IMR-90 (cell line): Measurements from ENCODE around the gene RELL1. TPM values are rescaled to one million over a fixed set of nuclear protein-coding genes. Genes with fewer than 3 reads are reported as not detected.

Source experiments
- ATAC-seq: fragments of 200-7000 bp; cut with Tn5 transposase; 2 replicates; pipeline ENCODE4 v1.9.1; 2020; ENCODE audit warnings: low read depth, mild to moderate bottlenecking, moderate library complexity
- BruUV-seq: library from RNA; stranded (reverse); fragments of 400-500 nt; replicated peaks from 2 replicates; lab custom pipeline; 2021; lab: Mats Ljungman, UMichigan
- CTCF ChIA-PET: fragments of 300-600 bp; formaldehyde crosslinking; extraction: SDS; loops from one replicate; lab custom pipeline; 2021; ENCODE audit warnings: antibody characterized with exemption; lab: Yijun Ruan, JAX
- POLR2A ChIA-PET: fragments of 300-600 bp; sonication (Branson Sonifier 250); formaldehyde crosslinking; loops from one replicate; lab custom pipeline; 2022; ENCODE audit warnings: antibody characterized with exemption; ENCODE audit not compliant: unreplicated experiment; lab: Charles Lee
- DNase-seq: peaks from one replicate; pipeline ENCODE4 v3.0.0; 2013
- H2AFZ ChIP-seq: replicated peaks from 2 replicates; pipeline ENCODE3; 2013; ENCODE audit warnings: low read length, mild to moderate bottlenecking; ENCODE audit not compliant: poor library complexity
- H2AK5ac ChIP-seq: 2 replicates; pipeline ENCODE4 v1.6.1; 2013; ENCODE audit warnings: low read depth, low read length, inconsistent platforms
- H2AK9ac ChIP-seq: replicated peaks from 2 replicates; pipeline ENCODE3; 2013; ENCODE audit warnings: mild to moderate bottlenecking, low read depth, low read length, moderate library complexity; ENCODE audit not compliant: poor library complexity
- H2BK120ac ChIP-seq: 2 replicates; pipeline ENCODE4 v1.6.1; 2013; ENCODE audit warnings: low read depth, low read length, inconsistent platforms
- H2BK15ac ChIP-seq: 3 replicates; pipeline ENCODE4 v1.6.1; 2013; ENCODE audit warnings: low read depth, low read length, inconsistent platforms
- H2BK20ac ChIP-seq: 2 replicates; pipeline ENCODE4 v1.6.1; 2013; ENCODE audit warnings: low read depth, mild to moderate bottlenecking, inconsistent platforms, low read length, moderate library complexity
- H2BK5ac ChIP-seq: 2 replicates; pipeline ENCODE4 v1.6.1; 2013; ENCODE audit warnings: mild to moderate bottlenecking, low read depth, low read length, inconsistent platforms; ENCODE audit not compliant: poor library complexity, severe bottlenecking
- H3K14ac ChIP-seq: replicated peaks from 2 replicates; pipeline ENCODE4 v1.6.1; 2013; ENCODE audit warnings: low read depth, low read length, inconsistent platforms
- H3K18ac ChIP-seq: 2 replicates; pipeline ENCODE4 v1.6.1; 2013; ENCODE audit warnings: low read depth, low read length, control low read depth
- H3K23ac ChIP-seq: 2 replicates; pipeline ENCODE4 v1.6.1; 2013; ENCODE audit warnings: low read depth, low read length, inconsistent platforms
- H3K27ac ChIP-seq: 2 replicates; pipeline ENCODE4 v1.5.1; 2013; ENCODE audit warnings: mild to moderate bottlenecking, control low read depth, low read length; ENCODE audit not compliant: insufficient read depth
- H3K27me3 ChIP-seq: 2 replicates; pipeline ENCODE4 v1.6.1; 2013; ENCODE audit warnings: low read length; ENCODE audit not compliant: control insufficient read depth, insufficient read depth
- H3K36me3 ChIP-seq: 2 replicates; pipeline ENCODE4 v1.6.1; 2013; ENCODE audit warnings: low read length, mixed read lengths; ENCODE audit not compliant: control insufficient read depth, insufficient read depth
- H3K4ac ChIP-seq: 2 replicates; pipeline ENCODE4 v1.6.1; 2013; ENCODE audit warnings: low read depth, low read length, inconsistent platforms
- H3K4me1 ChIP-seq: 2 replicates; pipeline ENCODE4 v1.6.1; 2013; ENCODE audit warnings: low read length, mixed read lengths; ENCODE audit not compliant: control insufficient read depth, insufficient read depth
- H3K4me2 ChIP-seq: 2 replicates; pipeline ENCODE4 v1.6.1; 2013; ENCODE audit warnings: low read depth, mild to moderate bottlenecking, control low read depth, low read length, moderate library complexity
- H3K4me3 ChIP-seq: 2 replicates; pipeline ENCODE4 v1.5.1; 2013; ENCODE audit warnings: low read depth, mild to moderate bottlenecking, control low read depth, low read length, moderate library complexity; ENCODE audit not compliant: insufficient read depth
- H3K56ac ChIP-seq: 2 replicates; pipeline ENCODE4 v1.6.1; 2013; ENCODE audit warnings: low read length, inconsistent platforms; ENCODE audit not compliant: insufficient read depth; ENCODE audit errors: extremely low read depth
- H3K79me1 ChIP-seq, 2 experiments: 2 replicates each; pipeline ENCODE4 v1.6.1; 2013; ENCODE audit warnings: low read length in 2 of 2, inconsistent platforms in 1 of 2, low read depth in 1 of 2
- H3K9ac ChIP-seq: 2 replicates; pipeline ENCODE4 v1.6.1; 2013; ENCODE audit warnings: low read depth, low read length, control low read depth
- H3K9me1 ChIP-seq: 2 replicates; pipeline ENCODE4 v1.6.1; 2013; ENCODE audit warnings: low read length, inconsistent platforms; ENCODE audit not compliant: insufficient read depth
- H3K9me3 ChIP-seq: 2 replicates; pipeline ENCODE4 v1.6.1; 2013; ENCODE audit warnings: low read length; ENCODE audit not compliant: control insufficient read depth, insufficient read depth
- H4K20me1 ChIP-seq: 2 replicates; pipeline ENCODE4 v1.6.1; 2013; ENCODE audit warnings: low read length, inconsistent platforms; ENCODE audit not compliant: insufficient read depth
- H4K5ac ChIP-seq: 2 replicates; pipeline ENCODE4 v1.6.1; 2013; ENCODE audit warnings: mild to moderate bottlenecking, low read depth, low read length, control low read depth
- H4K8ac ChIP-seq, 2 experiments: 2 replicates each; pipeline ENCODE4 v1.6.1; 2013; ENCODE audit warnings: low read depth in 2 of 2, low read length in 2 of 2, control low read depth in 1 of 2, inconsistent platforms in 1 of 2
- H4K91ac ChIP-seq: 2 replicates; pipeline ENCODE4 v1.6.1; 2013; ENCODE audit warnings: low read depth, low read length, inconsistent platforms; ENCODE audit not compliant: insufficient read depth
- BHLHE40 ChIP-seq: fragments of 150-350 bp; IDR thresholded peaks from 2 replicates; pipeline ENCODE4 v1.6.1; 2016; ENCODE audit warnings: mild to moderate bottlenecking, low read depth, low read length
- CEBPB ChIP-seq: IDR thresholded peaks from 2 replicates; pipeline ENCODE4 v1.6.1; 2012; ENCODE audit warnings: low read depth, low read length, improper control_type of control experiment
- CHD1 ChIP-seq: IDR thresholded peaks from 2 replicates; pipeline ENCODE4 v1.6.1; 2012; ENCODE audit warnings: low read depth, low read length, improper control_type of control experiment
- FOS ChIP-seq: fragments of 150-350 bp; IDR thresholded peaks from 2 replicates; pipeline ENCODE4 v1.6.1; 2016; ENCODE audit warnings: low read depth, low read length
- MAFK ChIP-seq: IDR thresholded peaks from 2 replicates; pipeline ENCODE4 v1.6.1; 2012; ENCODE audit warnings: low read depth, low read length, improper control_type of control experiment
- MAZ ChIP-seq: IDR thresholded peaks from 2 replicates; pipeline ENCODE4 v1.6.1; 2012; ENCODE audit warnings: low read depth, mild to moderate bottlenecking, low read length, improper control_type of control experiment, moderate library complexity, borderline replicate concordance
- MXI1 ChIP-seq: IDR thresholded peaks from 2 replicates; pipeline ENCODE4 v1.6.1; 2012; ENCODE audit warnings: low read depth, mild to moderate bottlenecking, low read length, moderate library complexity, borderline replicate concordance
- NFE2L2 ChIP-seq: fragments of 150-350 bp; IDR thresholded peaks from 2 replicates; pipeline ENCODE4 v1.6.1; 2016; ENCODE audit warnings: low read depth, mild to moderate bottlenecking, low read length
- POLR2A ChIP-seq: IDR thresholded peaks from 2 replicates; pipeline ENCODE4 v1.6.1; 2012; ENCODE audit warnings: mild to moderate bottlenecking, low read depth, low read length
- RAD21 ChIP-seq: IDR thresholded peaks from 2 replicates; pipeline ENCODE4 v1.6.1; 2012; ENCODE audit warnings: low read length, improper control_type of control experiment
- RCOR1 ChIP-seq: IDR thresholded peaks from 2 replicates; pipeline ENCODE4 v1.6.1; 2012; ENCODE audit warnings: mild to moderate bottlenecking, low read length, improper control_type of control experiment; ENCODE audit not compliant: insufficient replicate concordance
- RFX5 ChIP-seq: IDR thresholded peaks from 2 replicates; pipeline ENCODE4 v1.8.0; 2012; ENCODE audit warnings: low read depth, mild to moderate bottlenecking, low read length, moderate library complexity
- SMC3 ChIP-seq: fragments of 150-350 bp; IDR thresholded peaks from 2 replicates; pipeline ENCODE4 v1.6.1; 2016; ENCODE audit warnings: low read depth, mild to moderate bottlenecking, antibody characterized with exemption, low read length, moderate library complexity
- WGBS, 2 experiments: methylation state at CpG; one replicate each; pipeline versions ENCODE4 v1.1.5 to v1.1.7; 2013; ENCODE audit warnings: missing lambda C conversion rate in 2 of 2; ENCODE audit not compliant: insufficient read length in 1 of 2; ENCODE audit errors: extremely low coverage in 2 of 2; 5-methylcytosine and 5-hydroxymethylcytosine counted together
- dilution Hi-C: fragments of 300-500 bp; cut with HindIII; formaldehyde crosslinking; loops from one replicate; pipeline ENCODE4 v1.14.3; 2018; ENCODE audit warnings: low sequenced_read_pairs; ENCODE audit not compliant: unreplicated experiment
- in situ Hi-C: fragments of 300-500 bp; cut with MboI; formaldehyde crosslinking; loops from 3 replicates; pipeline ENCODE4 v1.14.3; 2019; ENCODE audit warnings: low sequenced_read_pairs, inconsistent platforms, mixed read lengths
- intact Hi-C: fragments of 100-400 bp; cut with micrococcal nuclease; formaldehyde crosslinking; loops from 2 replicates; pipeline ENCODE4 v1.10.0; 2022
- polyA plus RNA-seq, 3 experiments: library from polyadenylated mRNA; depleted of rRNA; stranded (reverse); fragments of >200 nt; gene quantifications; 2 replicates each; pipeline ENCODE4 v1.2.3, GENCODE V29; 2012; ENCODE audit warnings: low replicate concordance in 1 of 3
- total RNA-seq: library from RNA; depleted of rRNA; stranded (reverse); fragments of >200 nt; gene quantifications from 2 replicates; pipeline ENCODE4 v1.2.3, GENCODE V29; 2012
- TF ChIP-seq, protein P1 (sequence below): fragments of 150-350 bp; IDR thresholded peaks from 2 replicates; pipeline ENCODE4 v1.6.1; 2016; ENCODE audit warnings: low read depth, mild to moderate bottlenecking, low read length, moderate library complexity, borderline replicate concordance
- TF ChIP-seq, protein P2 (sequence below): conservative IDR thresholded peaks from 2 replicates; pipeline ENCODE4 v1.5.1; 2012; ENCODE audit warnings: mild to moderate bottlenecking, low read depth, low read length, improper control_type of control experiment
- TF ChIP-seq, protein P3 (sequence below): fragments of 150-350 bp; IDR thresholded peaks from 2 replicates; pipeline ENCODE4 v1.6.1; 2017; ENCODE audit warnings: mild to moderate bottlenecking, antibody characterized with exemption, low read length, low read depth

Gene RELL1
- total and polyA plus RNA-seq, 2 of the 4 experiments (the other 2 are of a cell fraction): 6.8 to 39.6 TPM

DNA sequence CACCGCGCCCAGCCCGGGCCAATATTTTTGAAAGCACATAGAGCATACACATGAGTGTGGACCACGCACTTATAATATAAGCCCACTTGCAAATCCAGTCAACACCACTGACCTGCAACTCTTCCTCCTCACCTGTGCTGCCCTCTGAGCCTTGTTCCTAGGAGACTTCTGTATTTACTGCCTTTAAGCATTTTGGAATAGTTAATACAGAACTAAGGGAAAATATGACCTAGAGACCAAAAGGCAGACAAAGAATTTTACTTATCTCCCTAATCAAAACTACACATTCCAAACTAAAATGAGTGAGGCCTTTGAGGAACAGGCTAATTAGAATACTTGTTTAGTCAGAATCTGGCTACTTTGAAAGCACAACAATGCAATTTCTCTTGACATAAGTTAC, 89.1 kb downstream of the RELL1 start:
- BruUV-seq: no TSS peak
- Histone ChIP-seq H2AK5ac (no peak overlapping the region), H2BK5ac (no peak overlapping the region), H4K5ac (no peak overlapping the region), H3K4me2 (no peak overlapping the region), H2BK20ac (no peak overlapping the region), H3K27ac (no peak overlapping the region), H3K56ac (no peak overlapping the region), H3K18ac (no peak overlapping the region), H3K4me3 (no peak overlapping the region), H3K27me3 (no peaks in the 10 kb centered on the region), H3K14ac (no peak overlapping the region), H3K9me1 (no peaks in the 10 kb centered on the region), H3K79me1 (no peaks in the 10 kb centered on the region), H3K23ac (no peak overlapping the region), H4K8ac (no peak overlapping the region), H3K4me1 (no peaks in the 10 kb centered on the region), H3K9ac (no peak overlapping the region), H2AFZ (no peak overlapping the region), H4K91ac (no peak overlapping the region), H2BK15ac (no peak overlapping the region), H3K4ac (no peak overlapping the region), H2AK9ac (no peak overlapping the region), H3K9me3 (no peaks in the 10 kb centered on the region), H4K20me1 (no peaks in the 10 kb centered on the region), H2BK120ac (no peak overlapping the region), H3K36me3 (no peaks in the 10 kb centered on the region)
- ATAC-seq: no peak
- in situ Hi-C loops: no loop called here
- ChIA-PET POLR2A (no interaction called here), CTCF (no interaction called here)
- WGBS, 2 experiments: 100% methylated on average over 2 of the region's 4 CpGs; no CpG with 5 or more reads in 1 of the 2 experiments
- no peak for DNase-seq
- dilution Hi-C loops: no loop called here
- no peak for TF ChIP-seq BHLHE40
- no peak for TF ChIP-seq POLR2A
- TF ChIP-seq, protein P1, sequence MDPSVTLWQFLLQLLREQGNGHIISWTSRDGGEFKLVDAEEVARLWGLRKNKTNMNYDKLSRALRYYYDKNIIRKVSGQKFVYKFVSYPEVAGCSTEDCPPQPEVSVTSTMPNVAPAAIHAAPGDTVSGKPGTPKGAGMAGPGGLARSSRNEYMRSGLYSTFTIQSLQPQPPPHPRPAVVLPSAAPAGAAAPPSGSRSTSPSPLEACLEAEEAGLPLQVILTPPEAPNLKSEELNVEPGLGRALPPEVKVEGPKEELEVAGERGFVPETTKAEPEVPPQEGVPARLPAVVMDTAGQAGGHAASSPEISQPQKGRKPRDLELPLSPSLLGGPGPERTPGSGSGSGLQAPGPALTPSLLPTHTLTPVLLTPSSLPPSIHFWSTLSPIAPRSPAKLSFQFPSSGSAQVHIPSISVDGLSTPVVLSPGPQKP: no peak
- no peak for TF ChIP-seq CHD1
- no peak for TF ChIP-seq MAZ
- no peak for TF ChIP-seq RCOR1
- no peak for TF ChIP-seq SMC3
- no peak for TF ChIP-seq MAFK
- no peak for TF ChIP-seq MXI1
- TF ChIP-seq, protein P2, sequence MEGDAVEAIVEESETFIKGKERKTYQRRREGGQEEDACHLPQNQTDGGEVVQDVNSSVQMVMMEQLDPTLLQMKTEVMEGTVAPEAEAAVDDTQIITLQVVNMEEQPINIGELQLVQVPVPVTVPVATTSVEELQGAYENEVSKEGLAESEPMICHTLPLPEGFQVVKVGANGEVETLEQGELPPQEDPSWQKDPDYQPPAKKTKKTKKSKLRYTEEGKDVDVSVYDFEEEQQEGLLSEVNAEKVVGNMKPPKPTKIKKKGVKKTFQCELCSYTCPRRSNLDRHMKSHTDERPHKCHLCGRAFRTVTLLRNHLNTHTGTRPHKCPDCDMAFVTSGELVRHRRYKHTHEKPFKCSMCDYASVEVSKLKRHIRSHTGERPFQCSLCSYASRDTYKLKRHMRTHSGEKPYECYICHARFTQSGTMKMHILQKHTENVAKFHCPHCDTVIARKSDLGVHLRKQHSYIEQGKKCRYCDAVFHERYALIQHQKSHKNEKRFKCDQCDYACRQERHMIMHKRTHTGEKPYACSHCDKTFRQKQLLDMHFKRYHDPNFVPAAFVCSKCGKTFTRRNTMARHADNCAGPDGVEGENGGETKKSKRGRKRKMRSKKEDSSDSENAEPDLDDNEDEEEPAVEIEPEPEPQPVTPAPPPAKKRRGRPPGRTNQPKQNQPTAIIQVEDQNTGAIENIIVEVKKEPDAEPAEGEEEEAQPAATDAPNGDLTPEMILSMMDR: no peak
- no peak for TF ChIP-seq NFE2L2
- TF ChIP-seq, protein P3, sequence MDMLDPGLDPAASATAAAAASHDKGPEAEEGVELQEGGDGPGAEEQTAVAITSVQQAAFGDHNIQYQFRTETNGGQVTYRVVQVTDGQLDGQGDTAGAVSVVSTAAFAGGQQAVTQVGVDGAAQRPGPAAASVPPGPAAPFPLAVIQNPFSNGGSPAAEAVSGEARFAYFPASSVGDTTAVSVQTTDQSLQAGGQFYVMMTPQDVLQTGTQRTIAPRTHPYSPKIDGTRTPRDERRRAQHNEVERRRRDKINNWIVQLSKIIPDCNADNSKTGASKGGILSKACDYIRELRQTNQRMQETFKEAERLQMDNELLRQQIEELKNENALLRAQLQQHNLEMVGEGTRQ: no peak
- TF ChIP-seq CEBPB: no peak
- TF ChIP-seq RFX5: no peak
- no peak for TF ChIP-seq RAD21
- TF ChIP-seq FOS: no peak
- intact Hi-C loops: no loop called here
